Right atrium auricular region (tissue), 2 donors: ENCODE results near the gene TMEM39B. TPM values are rescaled to one million over a fixed set of nuclear protein-coding genes. Genes with fewer than 3 reads are reported as not detected.

ENCODE experiments used
- DNase-seq: peaks from one replicate; pipeline ENCODE4 v3.0.0-alpha.2; 2019; ENCODE audit warnings: low spot score
- H3K27ac ChIP-seq, 2 donors: fragments of 200-600 bp; sonication (generic); 1 replicate in 1 of 2; 2 replicates in 1 of 2; pipeline ENCODE4 v1.5.1; 2016 to 2019
- H3K27me3 ChIP-seq, 2 donors: fragments of 200-600 bp; sonication (generic); one replicate each; pipeline versions ENCODE4 v1.5.1 to v1.6.0; 2017 to 2019
- H3K36me3 ChIP-seq: fragments of 200-600 bp; sonication (generic); one replicate; pipeline ENCODE4 v1.5.1; 2016
- H3K4me1 ChIP-seq, 2 donors: fragments of 200-600 bp; sonication (generic); one replicate each; pipeline versions ENCODE4 v1.5.1 to v1.6.0; 2017 to 2019
- H3K4me3 ChIP-seq, 2 donors: fragments of 200-600 bp; sonication (generic); 1 replicate in 1 of 2; 2 replicates in 1 of 2; pipeline ENCODE4 v1.5.1; 2017 to 2019; ENCODE audit warnings: mild to moderate bottlenecking in 1 of 2, moderate library complexity in 1 of 2
- H3K9me3 ChIP-seq, 2 donors: fragments of 200-600 bp; sonication (generic); one replicate each; pipeline ENCODE4 v1.5.1; 2019
- CTCF ChIP-seq, 2 donors: fragments of 200-600 bp; sonication (generic); IDR thresholded peaks; one replicate each; pipeline ENCODE4 v1.5.1; 2019; ENCODE audit warnings: antibody characterized with exemption in 2 of 2
- total RNA-seq, 2 donors: library from RNA; depleted of rRNA; stranded (reverse); fragments of >200 nt; gene quantifications; one replicate each; pipeline ENCODE4 v1.1.0, GENCODE V29; 2016

Gene TMEM39B
- total RNA-seq, 2 donors from 2014 or later, result 3.2 to 5.0 TPM

GRCh38 chr1:32047701-32048100, 25.0 kb upstream of the TMEM39B start:
- Histone ChIP-seq H3K36me3 (peaks cover 18% of the 10 kb centered on the region), H3K4me3 (no peak overlapping the region), H3K9me3 (no peaks in the 10 kb centered on the region), H3K27me3 (no peaks in the 10 kb centered on the region), H3K4me1 (no peaks in the 10 kb centered on the region), H3K27ac (no peak overlapping the region)
- no peak for TF ChIP-seq CTCF (IDR thresholded peaks at IDR 0.05)
- DNase-seq, result no peak

DNA sequence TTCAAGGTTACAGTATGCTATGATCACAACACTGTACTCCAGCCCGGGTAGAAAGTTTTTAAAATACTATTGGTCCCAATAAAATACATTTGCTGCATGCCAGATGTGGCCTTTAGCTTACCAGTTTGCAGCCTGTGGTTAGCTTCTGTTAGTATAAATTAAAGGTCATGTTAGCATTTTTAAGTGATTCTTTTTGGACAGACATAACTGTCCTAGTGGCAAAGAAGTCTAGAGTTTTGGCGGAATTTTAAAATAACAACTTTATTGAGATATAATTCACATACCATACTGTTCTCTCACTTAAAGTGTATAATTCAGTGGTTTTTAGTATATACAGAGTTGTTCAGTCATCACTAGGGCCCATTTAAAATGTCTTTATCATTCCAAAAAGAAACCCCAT, 24.3 kb upstream of the TMEM39B start:
- TF ChIP-seq CTCF (IDR thresholded peaks at IDR 0.05), result no peak
- no peaks in the 10 kb centered on the region for H3K9me3 ChIP-seq
- peaks cover 26% of the 10 kb centered on the region for H3K36me3 ChIP-seq
- H3K4me1 ChIP-seq, result no peaks in the 10 kb centered on the region
- no peak for DNase-seq
- no peak overlapping the region for H3K27ac ChIP-seq
- no peaks in the 10 kb centered on the region for H3K27me3 ChIP-seq
- H3K4me3 ChIP-seq, result no peak overlapping the region

- H3K27me3 ChIP-seq, result no peaks in the 10 kb centered on the region
- TF ChIP-seq CTCF (IDR thresholded peaks at IDR 0.05), result no peak
- H3K36me3 ChIP-seq, result peaks cover 55% of the 10 kb centered on the region
- no peak overlapping the region for H3K4me3 ChIP-seq
- H3K27ac ChIP-seq, result no peak overlapping the region
- DNase-seq, result no peak
- H3K4me1 ChIP-seq, result no peaks in the 10 kb centered on the region
- no peaks in the 10 kb centered on the region for H3K9me3 ChIP-seq
Measured at GRCh38 chr1:32051706-32052105, 21.0 kb upstream of the TMEM39B start.

- no peak overlapping the region for H3K4me3 ChIP-seq
- no peak for DNase-seq
- peaks cover 55% of the 10 kb centered on the region for H3K36me3 ChIP-seq
- H3K27me3 ChIP-seq, result no peaks in the 10 kb centered on the region
- no peak overlapping the region for H3K27ac ChIP-seq
- no peaks in the 10 kb centered on the region for H3K4me1 ChIP-seq
- no peak for TF ChIP-seq CTCF (IDR thresholded peaks at IDR 0.05)
- no peaks in the 10 kb centered on the region for H3K9me3 ChIP-seq
Measured at GRCh38 chr1:32052887-32053286, 19.9 kb upstream of the TMEM39B start.

GRCh38 chr1:32055416-32055815, 17.3 kb upstream of the TMEM39B start:
- Histone ChIP-seq H3K4me1 (no peaks in the 10 kb centered on the region), H3K27ac (no peak overlapping the region), H3K9me3 (no peaks in the 10 kb centered on the region), H3K36me3 (peaks cover 77% of the 10 kb centered on the region), H3K27me3 (no peaks in the 10 kb centered on the region), H3K4me3 (no peak overlapping the region)
- no peak for DNase-seq
- no peak for TF ChIP-seq CTCF (IDR thresholded peaks at IDR 0.05)

DNA sequence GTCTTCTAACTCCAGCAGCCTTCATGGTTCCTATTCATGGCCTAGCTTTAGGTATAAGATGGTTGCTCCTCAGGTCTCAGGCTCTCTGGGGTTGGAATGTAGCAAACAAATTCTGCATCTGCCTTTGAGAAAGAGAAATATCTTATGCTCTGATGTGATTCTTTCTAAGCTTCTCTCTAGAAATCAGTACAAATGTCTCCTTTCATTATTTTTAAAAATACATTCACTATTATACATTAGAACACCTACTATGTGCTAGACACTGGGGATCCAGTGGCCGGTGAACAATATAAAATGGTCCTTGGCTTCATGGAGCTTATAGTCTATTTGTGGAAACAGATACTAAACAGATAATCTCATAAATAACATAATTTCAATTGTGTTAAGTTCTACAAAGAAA, 16.1 kb upstream of the TMEM39B start:
- Histone ChIP-seq H3K27ac (no peak overlapping the region), H3K4me3 (no peak overlapping the region), H3K9me3 (no peaks in the 10 kb centered on the region), H3K27me3 (no peaks in the 10 kb centered on the region), H3K36me3 (peaks cover 82% of the 10 kb centered on the region), H3K4me1 (no peaks in the 10 kb centered on the region)
- no peak for TF ChIP-seq CTCF (IDR thresholded peaks at IDR 0.05)
- no peak for DNase-seq
